HCT116 (cell line): ENCODE data around the gene BSG. TPM values are rescaled to one million over a fixed set of nuclear protein-coding genes. Genes with fewer than 3 reads are reported as not detected.

Experiments used
- ATAC-seq: fragments of 200-7000 bp; cut with Tn5 transposase; 2 replicates; pipeline ENCODE4 v1.9.1; 2020; ENCODE audit warnings: mild to moderate bottlenecking, moderate library complexity
- BruUV-seq: library from RNA; stranded (reverse); fragments of 400-500 nt; replicated peaks from 2 replicates; lab custom pipeline; 2021; lab: Mats Ljungman, UMichigan
- CTCF ChIA-PET: fragments of 300-600 bp; sonication (Branson Sonifier 250); formaldehyde crosslinking; loops from one replicate; lab custom pipeline; 2021; ENCODE audit warnings: antibody characterized with exemption; lab: Charles Lee
- POLR2A ChIA-PET: fragments of 300-600, 350-600 bp; sonication (Branson Sonifier 250); formaldehyde crosslinking; loops from one replicate; lab custom pipeline; 2021; ENCODE audit warnings: antibody characterized with exemption; lab: Charles Lee
- RAD21 ChIA-PET, 2 experiments: fragments of 300-600 bp; sonication (Branson Sonifier 250); formaldehyde crosslinking; loops; one replicate each; lab custom pipeline; 2023; ENCODE audit warnings: low total read pairs in 2 of 2; ENCODE audit not compliant: uncharacterized antibody in 2 of 2, unreplicated experiment in 2 of 2, low non-redundant PET in 1 of 2; lab: Charles Lee
- DNase-seq: peaks from one replicate; pipeline ENCODE4 v3.0.0-alpha.2; 2010; ENCODE audit warnings: low read depth, low spot score
- H2AFZ ChIP-seq: fragments of 200-600 bp; shearing (Covaris generic), sonication (generic); 2 replicates; pipeline ENCODE4 v1.6.1; 2017; ENCODE audit warnings: low read depth, mixed run types, mixed read lengths, antibody characterized with exemption, low read length; ENCODE audit not compliant: poor library complexity, severe bottlenecking
- H3K27ac ChIP-seq: 2 replicates; pipeline ENCODE4 v1.5.1; 2012; ENCODE audit warnings: low read depth, low read length
- H3K27me3 ChIP-seq: fragments of 200-600 bp; sonication (generic); 2 replicates; pipeline ENCODE4 v1.6.1; 2016; ENCODE audit warnings: mixed run types, low read length, mixed read lengths; ENCODE audit not compliant: insufficient read depth
- H3K36me3 ChIP-seq, 2 experiments: fragments of 200-500 bp in 1 of 2; fragments of 200-600 bp in 1 of 2; sonication (Bioruptor generic) in 1 of 2; sonication (generic) in 1 of 2; 2 replicates each; pipeline versions ENCODE4 v1.5.1 to v1.6.1; 2014 to 2016; ENCODE audit warnings: low read length in 2 of 2, inconsistent platforms in 1 of 2, mixed read lengths in 1 of 2, mixed run types in 1 of 2; ENCODE audit not compliant: insufficient read depth in 2 of 2, control insufficient read depth in 1 of 2
- H3K4me1 ChIP-seq, 2 experiments: fragments of 200-600 bp in 1 of 2; sonication (generic) in 1 of 2; 2 replicates each; pipeline versions ENCODE4 v1.5.1 to v1.6.1; 2012 to 2017; ENCODE audit warnings: low read length in 2 of 2, inconsistent platforms in 1 of 2, mild to moderate bottlenecking in 1 of 2, mixed read lengths in 1 of 2, mixed run types in 1 of 2, moderate library complexity in 1 of 2; ENCODE audit not compliant: insufficient read depth in 2 of 2, control insufficient read depth in 1 of 2
- H3K4me2 ChIP-seq: fragments of 200-600 bp; sonication (generic); 2 replicates; pipeline ENCODE4 v1.6.1; 2017; ENCODE audit warnings: mixed run types, low read length, mixed read lengths
- H3K4me3 ChIP-seq, 2 experiments: fragments of 200-600 bp in 1 of 2; sonication (generic) in 1 of 2; replicated peaks in 1 of 2; 2 replicates each; pipeline ENCODE4 v1.5.1; 2011 to 2016; ENCODE audit warnings: low read length in 2 of 2, control low read depth in 1 of 2, low read depth in 1 of 2, mild to moderate bottlenecking in 1 of 2, mixed read lengths in 1 of 2, mixed run types in 1 of 2
- H3K79me2 ChIP-seq: fragments of 200-600 bp; sonication (generic); 2 replicates; pipeline ENCODE4 v1.6.1; 2017; ENCODE audit warnings: mild to moderate bottlenecking, mixed run types, low read length, moderate library complexity, mixed read lengths; ENCODE audit not compliant: insufficient read depth
- H3K9ac ChIP-seq: fragments of 200-600 bp; sonication (generic); 2 replicates; pipeline ENCODE4 v1.6.1; 2016; ENCODE audit warnings: low read length, mixed read lengths
- H3K9me2 ChIP-seq: fragments of 200-600 bp; sonication (generic), shearing (Covaris generic); 2 replicates; pipeline ENCODE4 v1.6.1; 2017; ENCODE audit warnings: mixed run types, mild to moderate bottlenecking, moderate library complexity; ENCODE audit not compliant: insufficient read depth
- H3K9me3 ChIP-seq, 2 experiments: fragments of 200-500 bp in 1 of 2; fragments of 200-600 bp in 1 of 2; sonication (Bioruptor generic) in 1 of 2; sonication (generic) in 1 of 2; 2 replicates each; pipeline ENCODE4 v1.6.1; 2014 to 2017; ENCODE audit warnings: low read length in 2 of 2, mixed read lengths in 2 of 2, inconsistent platforms in 1 of 2, low read depth in 1 of 2, mild to moderate bottlenecking in 1 of 2, mixed run types in 1 of 2, moderate library complexity in 1 of 2; ENCODE audit not compliant: control insufficient read depth in 1 of 2, insufficient read depth in 1 of 2
- H4K20me1 ChIP-seq: fragments of 200-600 bp; sonication (generic), shearing (Covaris generic); 2 replicates; pipeline ENCODE4 v1.6.1; 2017; ENCODE audit warnings: mixed run types, mild to moderate bottlenecking, moderate library complexity; ENCODE audit not compliant: insufficient read depth
- CBX3 ChIP-seq: IDR thresholded peaks from 2 replicates; pipeline ENCODE4 v1.6.1; 2012; ENCODE audit warnings: low read depth
- CEBPB ChIP-seq: IDR thresholded peaks from 2 replicates; pipeline ENCODE4 v1.6.1; 2012; ENCODE audit warnings: low read depth
- EZH2 ChIP-seq: fragments of 200-600 bp; sonication (generic); IDR thresholded peaks from 2 replicates; pipeline ENCODE4 v1.6.1; 2017; ENCODE audit warnings: antibody characterized with exemption, mixed run types
- JUND ChIP-seq: IDR thresholded peaks from 2 replicates; pipeline ENCODE4 v1.6.1; 2012
- POLR2A ChIP-seq: IDR thresholded peaks from 2 replicates; pipeline ENCODE4 v1.7.0; 2011; ENCODE audit warnings: borderline replicate concordance; ENCODE audit not compliant: insufficient read depth, insufficient read length; ENCODE audit errors: extremely low read depth
- POLR2AphosphoS5 ChIP-seq: IDR thresholded peaks from 2 replicates; pipeline ENCODE4 v1.6.1; 2011; ENCODE audit warnings: mild to moderate bottlenecking, low read depth, low read length, moderate library complexity
- RAD21 ChIP-seq: IDR thresholded peaks from 2 replicates; pipeline ENCODE4 v1.6.1; 2012; ENCODE audit warnings: low read depth, mild to moderate bottlenecking
- SP1 ChIP-seq: IDR thresholded peaks from 2 replicates; pipeline ENCODE4 v1.6.1; 2012; ENCODE audit warnings: low read depth
- SRF ChIP-seq: IDR thresholded peaks from 2 replicates; pipeline ENCODE4 v1.6.1; 2012; ENCODE audit warnings: low read depth
- TCF7L2 ChIP-seq: IDR thresholded peaks from 2 replicates; pipeline ENCODE4 v1.7.0; 2011; ENCODE audit warnings: borderline replicate concordance, inconsistent platforms; ENCODE audit not compliant: insufficient read depth, insufficient read length; ENCODE audit errors: extremely low read depth
- YY1 ChIP-seq: IDR thresholded peaks from 2 replicates; pipeline ENCODE4 v1.6.1; 2011; ENCODE audit warnings: low read length, low read depth, moderate library complexity, mild to moderate bottlenecking; ENCODE audit not compliant: insufficient replicate concordance; ENCODE audit errors: extremely low read depth
- intact Hi-C: fragments of 100-400 bp; cut with micrococcal nuclease; formaldehyde crosslinking; loops from 2 replicates; pipeline ENCODE4 v1.10.0; 2022
- total RNA-seq: library from RNA; stranded (reverse); gene quantifications from one replicate; pipeline ENCODE4 v1.2.1, GENCODE V29; 2021; ENCODE audit not compliant: unreplicated experiment
- TF ChIP-seq, protein P1 (sequence below): IDR thresholded peaks from 2 replicates; pipeline ENCODE4 v1.6.1; 2012
- TF ChIP-seq, protein P2 (sequence below): IDR thresholded peaks from 2 replicates; pipeline ENCODE4 v1.6.1; 2011; ENCODE audit warnings: mild to moderate bottlenecking, low read length, moderate library complexity; ENCODE audit not compliant: insufficient replicate concordance; ENCODE audit errors: extremely low read depth
- TF ChIP-seq, protein P3 (sequence below): IDR thresholded peaks from 2 replicates; pipeline ENCODE4 v1.6.1; 2012; ENCODE audit warnings: low read depth

BSG gene
- total RNA-seq, 1 experiment from 2014 or later: 603 TPM

DNA sequence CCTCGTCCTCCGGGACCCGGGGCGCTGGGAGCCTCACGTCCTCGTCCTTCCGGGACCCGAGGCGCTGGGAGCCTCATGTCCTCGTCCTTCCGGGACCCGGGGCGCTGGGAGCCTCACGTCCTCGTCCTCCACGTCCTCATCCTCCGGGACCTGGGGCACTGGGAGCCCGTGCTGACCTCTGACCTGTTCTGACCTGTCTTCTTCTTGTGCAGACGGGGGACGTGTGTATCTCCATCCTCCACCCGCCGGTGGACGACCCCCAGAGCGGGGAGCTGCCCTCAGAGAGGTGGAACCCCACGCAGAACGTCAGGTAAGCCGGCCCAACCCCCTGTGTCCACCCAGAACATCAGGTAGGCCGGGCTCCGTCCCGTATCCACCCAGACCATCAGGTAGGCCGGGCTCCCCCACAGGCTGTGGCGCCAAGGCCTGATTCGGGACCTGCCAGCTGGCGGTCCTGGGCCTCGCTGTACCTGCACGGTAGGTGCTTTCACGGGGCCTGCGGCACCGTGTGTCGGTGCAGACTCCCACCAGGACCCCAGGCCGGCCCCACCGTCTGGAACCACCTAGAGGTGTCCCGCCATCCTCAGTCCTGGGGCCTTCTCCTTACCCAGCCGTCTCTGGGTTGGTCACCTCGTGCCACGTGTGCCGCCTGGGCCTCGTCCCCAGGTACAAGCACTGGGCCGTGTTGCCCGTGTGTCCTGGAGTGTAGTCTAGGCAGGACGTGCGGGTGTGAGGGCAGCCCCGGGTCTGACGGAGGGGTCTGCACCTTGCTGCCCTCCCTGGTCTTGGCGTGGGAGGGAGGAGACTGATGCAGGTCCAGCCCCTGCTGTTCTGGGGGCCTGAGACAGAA, 36.1 kb upstream of the BSG start:
- BruUV-seq: no TSS peak
- Histone ChIP-seq H3K79me2 (peaks cover 53% of the 10 kb centered on the region), H4K20me1 (peaks cover 9% of the 10 kb centered on the region; the same call in 1 of the 2 replicates), H3K27me3 (no peaks in the 10 kb centered on the region), H3K4me2 (no peak overlapping the region), H3K27ac (no peak overlapping the region; the same call in 1 of the 2 replicates), H3K9me3 (no peaks in the 10 kb centered on the region), H3K36me3 (peaks cover 23 to 26% of the 10 kb centered on the region in 2 experiments; a peak in 3 of 4 replicates), H3K4me1 (peaks cover 15 to 27% of the 10 kb centered on the region in 2 experiments), H3K9me2 (no peaks in the 10 kb centered on the region), H3K9ac (no peak overlapping the region), H2AFZ (no peak overlapping the region), H3K4me3 (no peak overlapping the region)
- RAD21 ChIA-PET: no interaction called here
- intact Hi-C loops: no loop called here
- TF ChIP-seq, protein P1, sequence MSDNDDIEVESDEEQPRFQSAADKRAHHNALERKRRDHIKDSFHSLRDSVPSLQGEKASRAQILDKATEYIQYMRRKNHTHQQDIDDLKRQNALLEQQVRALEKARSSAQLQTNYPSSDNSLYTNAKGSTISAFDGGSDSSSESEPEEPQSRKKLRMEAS: no peak
- no peak for TF ChIP-seq CEBPB
- no peak for TF ChIP-seq SP1
- TF ChIP-seq JUND: no peak
- TF ChIP-seq EZH2: no peak
- no peak for TF ChIP-seq YY1
- no peak for TF ChIP-seq RAD21
- TF ChIP-seq, protein P2, sequence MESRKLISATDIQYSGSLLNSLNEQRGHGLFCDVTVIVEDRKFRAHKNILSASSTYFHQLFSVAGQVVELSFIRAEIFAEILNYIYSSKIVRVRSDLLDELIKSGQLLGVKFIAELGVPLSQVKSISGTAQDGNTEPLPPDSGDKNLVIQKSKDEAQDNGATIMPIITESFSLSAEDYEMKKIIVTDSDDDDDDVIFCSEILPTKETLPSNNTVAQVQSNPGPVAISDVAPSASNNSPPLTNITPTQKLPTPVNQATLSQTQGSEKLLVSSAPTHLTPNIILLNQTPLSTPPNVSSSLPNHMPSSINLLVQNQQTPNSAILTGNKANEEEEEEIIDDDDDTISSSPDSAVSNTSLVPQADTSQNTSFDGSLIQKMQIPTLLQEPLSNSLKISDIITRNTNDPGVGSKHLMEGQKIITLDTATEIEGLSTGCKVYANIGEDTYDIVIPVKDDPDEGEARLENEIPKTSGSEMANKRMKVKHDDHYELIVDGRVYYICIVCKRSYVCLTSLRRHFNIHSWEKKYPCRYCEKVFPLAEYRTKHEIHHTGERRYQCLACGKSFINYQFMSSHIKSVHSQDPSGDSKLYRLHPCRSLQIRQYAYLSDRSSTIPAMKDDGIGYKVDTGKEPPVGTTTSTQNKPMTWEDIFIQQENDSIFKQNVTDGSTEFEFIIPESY: no peak
- no peak for TF ChIP-seq POLR2A
- no peak for TF ChIP-seq CBX3
- no peak for TF ChIP-seq POLR2AphosphoS5
- TF ChIP-seq, protein P3, sequence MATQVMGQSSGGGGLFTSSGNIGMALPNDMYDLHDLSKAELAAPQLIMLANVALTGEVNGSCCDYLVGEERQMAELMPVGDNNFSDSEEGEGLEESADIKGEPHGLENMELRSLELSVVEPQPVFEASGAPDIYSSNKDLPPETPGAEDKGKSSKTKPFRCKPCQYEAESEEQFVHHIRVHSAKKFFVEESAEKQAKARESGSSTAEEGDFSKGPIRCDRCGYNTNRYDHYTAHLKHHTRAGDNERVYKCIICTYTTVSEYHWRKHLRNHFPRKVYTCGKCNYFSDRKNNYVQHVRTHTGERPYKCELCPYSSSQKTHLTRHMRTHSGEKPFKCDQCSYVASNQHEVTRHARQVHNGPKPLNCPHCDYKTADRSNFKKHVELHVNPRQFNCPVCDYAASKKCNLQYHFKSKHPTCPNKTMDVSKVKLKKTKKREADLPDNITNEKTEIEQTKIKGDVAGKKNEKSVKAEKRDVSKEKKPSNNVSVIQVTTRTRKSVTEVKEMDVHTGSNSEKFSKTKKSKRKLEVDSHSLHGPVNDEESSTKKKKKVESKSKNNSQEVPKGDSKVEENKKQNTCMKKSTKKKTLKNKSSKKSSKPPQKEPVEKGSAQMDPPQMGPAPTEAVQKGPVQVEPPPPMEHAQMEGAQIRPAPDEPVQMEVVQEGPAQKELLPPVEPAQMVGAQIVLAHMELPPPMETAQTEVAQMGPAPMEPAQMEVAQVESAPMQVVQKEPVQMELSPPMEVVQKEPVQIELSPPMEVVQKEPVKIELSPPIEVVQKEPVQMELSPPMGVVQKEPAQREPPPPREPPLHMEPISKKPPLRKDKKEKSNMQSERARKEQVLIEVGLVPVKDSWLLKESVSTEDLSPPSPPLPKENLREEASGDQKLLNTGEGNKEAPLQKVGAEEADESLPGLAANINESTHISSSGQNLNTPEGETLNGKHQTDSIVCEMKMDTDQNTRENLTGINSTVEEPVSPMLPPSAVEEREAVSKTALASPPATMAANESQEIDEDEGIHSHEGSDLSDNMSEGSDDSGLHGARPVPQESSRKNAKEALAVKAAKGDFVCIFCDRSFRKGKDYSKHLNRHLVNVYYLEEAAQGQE: no peak
- no peak for TF ChIP-seq TCF7L2
- no peak for TF ChIP-seq SRF
- CTCF ChIA-PET: no interaction called here
- POLR2A ChIA-PET: no interaction called here
- ATAC-seq: no peak
- DNase-seq: no peak
